ENCODE measurements around the gene AVPR1B.

- no peak for TF ChIP-seq CTCF (IDR thresholded peaks at IDR 0.05)
- TF ChIP-seq ZFX (IDR thresholded peaks at IDR 0.05; ENCODE audit: borderline replicate concordance) = no peak
These were observed 5.8 kb downstream of the AVPR1B start for GRCh38 chr1:206111271-206111927.
